Measurements from ENCODE around the gene RAVER2.
A peak's percentile ranks its signal among the peaks of the same experiment; 100 is the strongest.
"Not testable (repeated sequence)": the region's sequence is repeated elsewhere in the genome, so short reads cannot be mapped to it uniquely, and the experiment has no call there.

The RAVER2 gene, protein sequence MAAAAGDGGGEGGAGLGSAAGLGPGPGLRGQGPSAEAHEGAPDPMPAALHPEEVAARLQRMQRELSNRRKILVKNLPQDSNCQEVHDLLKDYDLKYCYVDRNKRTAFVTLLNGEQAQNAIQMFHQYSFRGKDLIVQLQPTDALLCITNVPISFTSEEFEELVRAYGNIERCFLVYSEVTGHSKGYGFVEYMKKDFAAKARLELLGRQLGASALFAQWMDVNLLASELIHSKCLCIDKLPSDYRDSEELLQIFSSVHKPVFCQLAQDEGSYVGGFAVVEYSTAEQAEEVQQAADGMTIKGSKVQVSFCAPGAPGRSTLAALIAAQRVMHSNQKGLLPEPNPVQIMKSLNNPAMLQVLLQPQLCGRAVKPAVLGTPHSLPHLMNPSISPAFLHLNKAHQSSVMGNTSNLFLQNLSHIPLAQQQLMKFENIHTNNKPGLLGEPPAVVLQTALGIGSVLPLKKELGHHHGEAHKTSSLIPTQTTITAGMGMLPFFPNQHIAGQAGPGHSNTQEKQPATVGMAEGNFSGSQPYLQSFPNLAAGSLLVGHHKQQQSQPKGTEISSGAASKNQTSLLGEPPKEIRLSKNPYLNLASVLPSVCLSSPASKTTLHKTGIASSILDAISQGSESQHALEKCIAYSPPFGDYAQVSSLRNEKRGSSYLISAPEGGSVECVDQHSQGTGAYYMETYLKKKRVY

GRCh38 chr1:64744492-64745180, at the start of gene RAVER2:
TSS of gene RAVER2 (plus strand) at chr1:64745075. CDS start at chr1:64745173, 98 bp downstream.
- Mint-ChIP-seq H3K4me3 (peak within 1 kb of the TSS; percentile 85), H3K9me3 (no peaks in the 10 kb centered on the region), H3K4me1 (peaks cover 24% of the 10 kb centered on the region), H3K27ac (peak within 1 kb of the TSS; percentile 76), H3K36me3 (no peaks in the 10 kb centered on the region), H3K27me3 (no peaks in the 10 kb centered on the region)
- ATAC-seq, result peak; percentile 85

DNA sequence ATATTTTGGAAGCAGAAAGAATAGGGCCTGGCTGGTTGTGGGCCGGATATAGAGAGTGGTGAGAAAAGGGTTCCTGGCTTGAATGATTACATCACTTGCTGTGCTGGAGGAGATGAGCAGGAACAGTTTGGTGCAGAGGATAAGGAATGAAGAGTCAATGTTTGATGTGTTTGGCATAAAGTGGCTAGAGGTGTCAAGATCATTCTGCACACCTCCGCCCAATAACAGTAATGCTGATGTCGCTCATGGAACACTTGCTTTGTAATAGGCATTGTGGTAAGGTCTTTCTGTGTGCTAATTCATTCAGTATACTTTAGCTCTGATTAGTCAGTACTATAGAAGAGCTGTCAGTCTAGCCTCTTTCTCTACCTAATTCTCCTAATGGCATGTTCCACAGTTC, 48.0 kb upstream of the RAVER2 start:
- H3K4me3 Mint-ChIP-seq, result no peak overlapping the region
- no peaks in the 10 kb centered on the region for H3K36me3 Mint-ChIP-seq
- no peaks in the 10 kb centered on the region for H3K4me1 Mint-ChIP-seq
- no peak overlapping the region for H3K27ac Mint-ChIP-seq
- no peak for ATAC-seq
- H3K27me3 Mint-ChIP-seq, result peaks cover 17% of the 10 kb centered on the region
- no peaks in the 10 kb centered on the region for H3K9me3 Mint-ChIP-seq

DNA sequence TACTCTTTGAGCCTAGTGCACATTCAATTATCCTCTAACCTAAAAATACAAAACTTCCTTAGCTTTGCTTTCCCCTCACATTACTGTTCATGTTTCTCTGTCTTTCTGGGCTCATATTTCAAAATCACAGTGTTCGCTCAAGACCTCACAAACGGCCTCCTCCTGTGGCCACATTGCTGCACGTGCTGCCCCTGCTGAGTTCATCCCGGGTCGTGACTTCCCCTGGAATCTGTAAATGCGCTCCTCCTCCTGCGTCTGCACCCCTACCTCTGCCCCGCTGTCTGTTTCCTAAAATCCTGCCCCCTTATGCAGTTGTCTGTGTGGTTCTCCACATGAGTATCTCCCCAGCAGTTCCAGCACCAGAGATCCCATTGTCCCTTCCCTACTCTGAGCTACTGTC, 45.5 kb upstream of the RAVER2 start:
- Mint-ChIP-seq H3K4me3 (no peak overlapping the region), H3K27ac (no peak overlapping the region), H3K4me1 (no peaks in the 10 kb centered on the region), H3K36me3 (no peaks in the 10 kb centered on the region), H3K27me3 (peaks cover 17% of the 10 kb centered on the region), H3K9me3 (peaks cover 3% of the 10 kb centered on the region)
- ATAC-seq, result no peak

DNA sequence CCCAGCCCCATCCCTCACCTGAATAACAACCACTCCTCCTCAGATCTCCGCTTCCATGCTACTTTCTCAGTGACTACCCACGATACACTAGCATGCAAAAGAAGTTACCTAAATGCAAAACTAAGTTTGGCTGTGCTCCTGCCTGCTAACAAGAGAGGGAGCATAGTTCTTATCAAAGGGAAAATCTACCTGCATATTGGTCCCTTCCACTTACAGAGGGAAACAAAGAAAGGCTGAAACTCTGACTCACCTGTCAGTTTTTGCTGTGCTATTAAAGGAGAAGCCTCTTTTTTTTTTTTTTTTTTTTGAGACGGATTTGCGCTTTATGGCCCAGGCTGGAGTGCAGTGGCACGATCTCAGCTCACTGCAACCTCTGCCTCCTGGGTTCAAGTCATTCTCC, 43.8 kb upstream of the RAVER2 start:
- H3K4me3 Mint-ChIP-seq, result no peak overlapping the region
- no peak for ATAC-seq
- peaks cover 17% of the 10 kb centered on the region for H3K27me3 Mint-ChIP-seq
- H3K4me1 Mint-ChIP-seq, result no peaks in the 10 kb centered on the region
- H3K9me3 Mint-ChIP-seq, result peaks cover 3% of the 10 kb centered on the region
- H3K36me3 Mint-ChIP-seq, result no peaks in the 10 kb centered on the region
- H3K27ac Mint-ChIP-seq, result no peak overlapping the region

DNA sequence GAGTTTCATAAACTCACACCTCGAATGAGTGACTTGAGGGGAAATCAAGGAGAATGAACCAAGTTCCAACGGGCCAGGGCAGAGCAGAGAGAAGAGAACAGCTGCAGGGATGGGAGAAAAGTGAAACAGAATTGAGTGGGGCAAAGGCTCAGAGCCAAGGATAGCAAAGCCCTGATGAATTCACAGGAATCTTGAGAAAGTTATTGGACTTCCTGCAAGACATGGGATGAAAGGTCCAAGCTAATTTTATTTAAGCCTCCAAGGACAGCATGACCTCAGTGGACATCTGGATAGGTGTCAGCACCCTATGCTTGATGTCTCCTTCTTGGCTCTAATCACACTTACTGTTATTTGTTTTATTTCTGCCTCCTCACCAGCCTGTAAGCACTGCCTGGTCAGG, 43.0 kb upstream of the RAVER2 start:
- Mint-ChIP-seq H3K9me3 (peaks cover 3% of the 10 kb centered on the region), H3K36me3 (no peaks in the 10 kb centered on the region), H3K4me1 (no peaks in the 10 kb centered on the region), H3K27me3 (peaks cover 17% of the 10 kb centered on the region), H3K4me3 (no peak overlapping the region), H3K27ac (no peak overlapping the region)
- ATAC-seq, result no peak

DNA sequence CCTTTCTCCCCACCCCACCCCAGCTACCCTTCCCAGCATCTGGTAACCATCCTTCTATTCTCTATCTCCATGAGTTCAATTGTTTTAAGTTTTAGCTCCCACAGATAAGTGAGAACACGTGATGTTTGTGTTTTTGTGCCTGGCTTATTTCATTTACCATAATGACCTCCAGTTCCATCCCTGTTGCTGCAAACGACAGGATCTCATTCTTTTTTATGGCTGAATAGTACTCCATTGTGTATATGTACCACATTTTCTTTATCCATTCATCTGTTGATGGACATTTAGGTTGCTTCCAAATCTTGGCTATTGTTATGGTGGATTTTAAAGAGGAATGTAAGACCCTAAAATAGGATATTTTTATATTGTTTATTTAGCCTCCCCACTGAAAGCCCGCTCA, 42.2 kb upstream of the RAVER2 start:
- not testable (repeated sequence) for H3K27ac Mint-ChIP-seq, H3K4me1 Mint-ChIP-seq, H3K36me3 Mint-ChIP-seq, ATAC-seq, H3K9me3 Mint-ChIP-seq, H3K4me3 Mint-ChIP-seq
- H3K27me3 Mint-ChIP-seq, result peaks cover 17% of the 10 kb centered on the region

DNA sequence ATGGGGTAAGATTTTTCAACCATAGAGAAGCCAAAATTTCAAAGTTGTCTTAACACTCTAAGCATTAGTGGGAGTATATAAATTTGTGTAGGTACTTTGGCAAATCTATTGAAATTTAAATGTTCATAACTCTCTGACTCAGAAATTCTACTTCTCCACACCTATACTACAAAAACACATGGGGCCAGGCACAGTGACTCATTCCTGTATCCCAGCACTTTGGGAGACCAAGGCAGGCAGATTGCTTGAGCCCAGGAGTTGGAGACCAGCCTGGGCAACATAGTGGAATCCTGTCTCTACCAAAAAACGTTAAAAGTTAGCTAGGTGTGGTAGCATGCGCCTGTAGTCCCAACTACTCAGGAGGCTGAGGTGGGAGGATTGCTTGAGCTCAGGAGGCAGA, 41.3 kb upstream of the RAVER2 start:
- no peak overlapping the region for H3K27ac Mint-ChIP-seq

GRCh38 chr1:64705591-64705990, 39.3 kb upstream of the RAVER2 start:
- H3K9me3 Mint-ChIP-seq, result peaks cover 3% of the 10 kb centered on the region

More for the DNA sequence above, 41.3 kb upstream of the RAVER2 start:
- Mint-ChIP-seq H3K4me1 (no peaks in the 10 kb centered on the region), H3K27me3 (peaks cover 17% of the 10 kb centered on the region), H3K4me3 (no peak overlapping the region), H3K36me3 (no peaks in the 10 kb centered on the region), H3K9me3 (peaks cover 3% of the 10 kb centered on the region)
- ATAC-seq, result no peak

DNA sequence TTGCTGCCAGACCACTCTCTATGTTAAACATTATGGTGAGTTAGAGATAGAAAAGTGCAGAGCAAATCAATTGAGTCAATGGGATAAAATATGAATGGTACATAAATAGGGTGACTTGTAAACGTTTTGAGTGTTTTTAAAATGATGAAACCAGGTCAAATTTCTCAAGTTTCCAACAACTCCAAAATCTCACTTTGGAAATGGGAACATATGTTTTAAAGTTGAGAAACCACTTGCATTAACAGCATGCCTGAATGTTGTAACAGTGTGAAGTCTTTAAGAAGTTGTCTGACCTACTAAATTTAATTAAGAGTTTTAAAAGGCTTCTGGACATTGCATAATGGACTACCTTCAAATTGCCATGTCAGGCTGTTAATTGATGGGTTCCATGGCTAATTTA, 33.6 kb upstream of the RAVER2 start:
- no peak for ATAC-seq
- no peaks in the 10 kb centered on the region for H3K36me3 Mint-ChIP-seq

More at GRCh38 chr1:64705591-64705990, 39.3 kb upstream of the RAVER2 start:
- Mint-ChIP-seq H3K27ac (no peak overlapping the region), H3K4me3 (no peak overlapping the region), H3K27me3 (no peaks in the 10 kb centered on the region), H3K36me3 (no peaks in the 10 kb centered on the region), H3K4me1 (no peaks in the 10 kb centered on the region)
- no peak for ATAC-seq

GRCh38 chr1:64712049-64712448, 32.8 kb upstream of the RAVER2 start:
- Mint-ChIP-seq H3K36me3 (no peaks in the 10 kb centered on the region), H3K9me3 (no peaks in the 10 kb centered on the region), H3K4me1 (no peaks in the 10 kb centered on the region), H3K4me3 (no peak overlapping the region), H3K27ac (no peak overlapping the region), H3K27me3 (peaks cover 9% of the 10 kb centered on the region)
- ATAC-seq, result no peak

More for the DNA sequence above, 33.6 kb upstream of the RAVER2 start:
- Mint-ChIP-seq H3K4me3 (no peak overlapping the region), H3K9me3 (no peaks in the 10 kb centered on the region), H3K27ac (no peak overlapping the region), H3K27me3 (peaks cover 9% of the 10 kb centered on the region), H3K4me1 (no peaks in the 10 kb centered on the region)

GRCh38 chr1:64715186-64715585, 29.7 kb upstream of the RAVER2 start:
- Mint-ChIP-seq H3K27ac (no peak overlapping the region), H3K36me3 (no peaks in the 10 kb centered on the region), H3K9me3 (peaks cover 3% of the 10 kb centered on the region), H3K27me3 (peaks cover 20% of the 10 kb centered on the region), H3K4me3 (no peak overlapping the region), H3K4me1 (no peaks in the 10 kb centered on the region)
- no peak for ATAC-seq

DNA sequence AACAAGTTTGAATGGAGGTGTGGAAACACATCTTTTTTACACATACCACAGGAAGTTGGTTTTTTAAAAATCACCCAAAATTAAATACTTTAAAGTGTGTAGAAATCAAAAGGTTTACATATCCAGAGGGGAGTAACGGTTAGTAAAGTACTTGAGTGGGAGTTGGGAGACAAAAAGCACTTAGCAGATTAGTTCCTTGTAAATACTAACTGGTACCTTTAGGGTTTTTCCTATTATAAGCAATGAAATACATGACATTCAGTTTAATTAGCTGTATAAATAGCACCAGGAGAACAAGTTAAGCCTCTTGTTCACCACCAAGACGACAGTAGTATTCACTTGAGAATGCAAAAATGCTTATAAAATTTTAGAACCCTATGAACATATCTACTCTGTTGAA, 23.7 kb upstream of the RAVER2 start:
- H3K27ac Mint-ChIP-seq, result no peak overlapping the region
- no peak overlapping the region for H3K4me3 Mint-ChIP-seq
- H3K36me3 Mint-ChIP-seq, result no peaks in the 10 kb centered on the region
- H3K4me1 Mint-ChIP-seq, result no peaks in the 10 kb centered on the region
- peaks cover 57% of the 10 kb centered on the region for H3K27me3 Mint-ChIP-seq
- H3K9me3 Mint-ChIP-seq, result peaks cover 3% of the 10 kb centered on the region
- ATAC-seq, result no peak

- no peak overlapping the region for H3K4me3 Mint-ChIP-seq
- H3K9me3 Mint-ChIP-seq, result peaks cover 3% of the 10 kb centered on the region
- ATAC-seq, result no peak
- H3K36me3 Mint-ChIP-seq, result no peaks in the 10 kb centered on the region
- no peak overlapping the region for H3K27ac Mint-ChIP-seq
- H3K4me1 Mint-ChIP-seq, result no peaks in the 10 kb centered on the region
- peaks cover 57% of the 10 kb centered on the region for H3K27me3 Mint-ChIP-seq
These were observed 23.2 kb upstream of the RAVER2 start for GRCh38 chr1:64721576-64722145.

DNA sequence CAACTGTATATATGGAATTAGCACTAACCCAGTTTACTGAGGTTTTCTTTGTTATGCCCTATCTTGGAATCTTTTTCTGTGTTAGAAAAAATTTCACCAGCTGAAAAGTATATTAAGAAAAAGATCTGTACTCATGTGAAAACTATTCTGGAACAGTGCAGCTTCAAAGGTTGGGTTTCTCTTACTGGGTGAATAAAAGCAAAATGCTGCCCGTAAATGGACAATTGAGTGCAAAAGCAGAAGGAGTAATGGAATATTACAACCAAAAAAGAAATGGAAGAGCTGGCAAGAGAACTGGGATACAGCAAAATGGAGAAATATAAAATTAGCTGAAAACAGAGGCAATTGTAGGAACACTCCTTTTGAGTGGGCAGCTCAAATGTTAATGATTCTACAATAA, 17.0 kb upstream of the RAVER2 start:
- peaks cover 22% of the 10 kb centered on the region for H3K27me3 Mint-ChIP-seq
- H3K4me3 Mint-ChIP-seq, result no peak overlapping the region
- no peaks in the 10 kb centered on the region for H3K9me3 Mint-ChIP-seq
- H3K4me1 Mint-ChIP-seq, result no peaks in the 10 kb centered on the region
- no peaks in the 10 kb centered on the region for H3K36me3 Mint-ChIP-seq
- ATAC-seq, result no peak
- no peak overlapping the region for H3K27ac Mint-ChIP-seq

- H3K36me3 Mint-ChIP-seq, result no peaks in the 10 kb centered on the region
- no peak overlapping the region for H3K4me3 Mint-ChIP-seq
- ATAC-seq, result no peak
- peaks cover 3% of the 10 kb centered on the region for H3K9me3 Mint-ChIP-seq
- no peaks in the 10 kb centered on the region for H3K4me1 Mint-ChIP-seq
- no peak overlapping the region for H3K27ac Mint-ChIP-seq
- H3K27me3 Mint-ChIP-seq, result no peaks in the 10 kb centered on the region
These were observed 11.1 kb upstream of the RAVER2 start for GRCh38 chr1:64733581-64734286.

Measured in stimulated activated memory B cell treated with anti-CD40 and anti-IgM and Interleukin-4, amounts not matched to agents 10 μg/mL and 1 μg/mL and 100 μg/mL, for 72 hours (primary cell).